Neural crest cell (in vitro differentiated cells): ENCODE measurements around the gene SUGCT. TPM values are rescaled to one million over a fixed set of nuclear protein-coding genes. Genes with fewer than 3 reads are reported as not detected.

Source experiments
- DNase-seq: peaks from one replicate; pipeline ENCODE4 v3.0.0; 2021; ENCODE audit warnings: low read depth, mixed read lengths, low spot score
- H3K27ac Mint-ChIP-seq: one replicate; pipeline ENCODE4 v1.8.0; 2021; ENCODE audit warnings: mild to moderate bottlenecking, mixed read lengths; ENCODE audit not compliant: unreplicated experiment
- H3K27me3 Mint-ChIP-seq: 2 replicates; pipeline ENCODE4 v1.8.0; 2021; ENCODE audit warnings: low read depth, mild to moderate bottlenecking, mixed read lengths
- H3K36me3 Mint-ChIP-seq: 2 replicates; pipeline ENCODE4 v1.8.0; 2021; ENCODE audit warnings: low read depth, mild to moderate bottlenecking, mixed read lengths
- H3K4me1 Mint-ChIP-seq: 2 replicates; pipeline ENCODE4 v1.8.0; 2021; ENCODE audit warnings: mixed read lengths
- H3K4me3 Mint-ChIP-seq: one replicate; pipeline ENCODE4 v1.8.0; 2021; ENCODE audit warnings: mild to moderate bottlenecking, mixed read lengths
- H3K9me3 Mint-ChIP-seq: 2 replicates; pipeline ENCODE4 v1.8.0; 2021; ENCODE audit warnings: mixed read lengths
- CTCF ChIP-seq: fragments of 200-600 bp; sonication (generic); conservative IDR thresholded peaks from 2 replicates; pipeline ENCODE4 v1.5.0; 2021; ENCODE audit warnings: antibody characterized with exemption, mild to moderate bottlenecking
- total RNA-seq: library from RNA; stranded (reverse); gene quantifications from 2 replicates; pipeline ENCODE4 v1.2.1, GENCODE V29; 2021

Gene SUGCT
- total RNA-seq, 1 donor from 2014 or later: 5.9 TPM

GRCh38 chr7:40876601-40877000 is 741.8 kb downstream of the SUGCT start:
- DNase-seq: no peak
- Mint-ChIP-seq H3K4me3 (no peak overlapping the region), H3K27me3 (no peaks in the 10 kb centered on the region), H3K36me3 (no peaks in the 10 kb centered on the region), H3K27ac (no peak overlapping the region), H3K9me3 (peaks cover 4% of the 10 kb centered on the region), H3K4me1 (no peaks in the 10 kb centered on the region)
- TF ChIP-seq CTCF: no peak

- Mint-ChIP-seq H3K27me3 (no peaks in the 10 kb centered on the region), H3K4me1 (no peaks in the 10 kb centered on the region), H3K27ac (no peak overlapping the region), H3K9me3 (peaks cover 4% of the 10 kb centered on the region), H3K36me3 (no peaks in the 10 kb centered on the region), H3K4me3 (no peak overlapping the region)
- no peak for TF ChIP-seq CTCF
- DNase-seq: no peak
These were observed 745.2 kb downstream of the SUGCT start for GRCh38 chr7:40879941-40880543.

- Mint-ChIP-seq H3K36me3 (no peaks in the 10 kb centered on the region), H3K9me3 (peaks cover 4% of the 10 kb centered on the region), H3K4me1 (no peaks in the 10 kb centered on the region), H3K4me3 (no peak overlapping the region), H3K27ac (no peak overlapping the region), H3K27me3 (no peaks in the 10 kb centered on the region)
- no peak for TF ChIP-seq CTCF
- no peak for DNase-seq
These were observed 745.8 kb downstream of the SUGCT start for GRCh38 chr7:40880581-40880980.

GRCh38 chr7:40881405-40881926 is 746.7 kb downstream of the SUGCT start:
- Mint-ChIP-seq H3K27me3 (no peaks in the 10 kb centered on the region), H3K9me3 (no peaks in the 10 kb centered on the region), H3K4me3 (no peak overlapping the region)

GRCh38 chr7:40882071-40882658 is 747.4 kb downstream of the SUGCT start:
- no peak for TF ChIP-seq CTCF
- Mint-ChIP-seq H3K4me3 (no peak overlapping the region), H3K4me1 (no peaks in the 10 kb centered on the region), H3K27me3 (no peaks in the 10 kb centered on the region), H3K9me3 (no peaks in the 10 kb centered on the region), H3K27ac (no peak overlapping the region), H3K36me3 (no peaks in the 10 kb centered on the region)
- DNase-seq: no peak

More at GRCh38 chr7:40881405-40881926, 746.7 kb downstream of the SUGCT start:
- Mint-ChIP-seq H3K27ac (no peak overlapping the region), H3K36me3 (no peaks in the 10 kb centered on the region), H3K4me1 (no peaks in the 10 kb centered on the region)
- DNase-seq: no peak
- TF ChIP-seq CTCF: no peak
